ENCODE data around the gene ZNF148. TPM values are rescaled to one million over a fixed set of nuclear protein-coding genes. Genes with fewer than 3 reads are reported as not detected.

Gene ZNF148
- total RNA-seq, 2 donors from 2014 or later = 27.1 to 35.1 TPM

- DNase-seq (ENCODE audit: low spot score) (no peak), ATAC-seq (ENCODE audit: insufficient number of reproducible peaks, low FRiP score, low read depth) (no peak)
- no peak overlapping the region for H3K27ac ChIP-seq
- H3K27me3 ChIP-seq (replicated peaks; ENCODE audit: insufficient read depth) = no peaks in the 10 kb centered on the region
- peaks cover 3 to 8% of the 10 kb centered on the region in 2 donors for H3K4me1 ChIP-seq (ENCODE audit: control insufficient read depth in 1 of 2, low read depth in 2 of 2)
- no peak overlapping the region for H3K4me3 ChIP-seq
- H3K9me3 ChIP-seq = no peaks in the 10 kb centered on the region
- H3K36me3 ChIP-seq = no peaks in the 10 kb centered on the region
- no peak for TF ChIP-seq CTCF (IDR thresholded peaks at IDR 0.05)
Measured at GRCh38 chr3:125238759-125239158, 136.4 kb downstream of the ZNF148 start.

GRCh38 chr3:125236331-125236903, 138.7 kb downstream of the ZNF148 start:
- peak overlapping the region in 1 of 2 donors; percentile 25 for H3K27ac ChIP-seq
- no peak overlapping the region for H3K4me3 ChIP-seq
- peaks cover 3 to 16% of the 10 kb centered on the region in 2 donors for H3K4me1 ChIP-seq (ENCODE audit: control insufficient read depth in 1 of 2, low read depth in 2 of 2)
- H3K36me3 ChIP-seq = peaks cover 8% of the 10 kb centered on the region
- no peaks in the 10 kb centered on the region for H3K9me3 ChIP-seq
- ATAC-seq (ENCODE audit: insufficient number of reproducible peaks, low FRiP score, low read depth) = no peak
- TF ChIP-seq CTCF (IDR thresholded peaks at IDR 0.05) = no peak
- no peaks in the 10 kb centered on the region for H3K27me3 ChIP-seq (replicated peaks; ENCODE audit: insufficient read depth)
- DNase-seq (ENCODE audit: low spot score) = no peak

GRCh38 chr3:125234831-125235230, 140.3 kb downstream of the ZNF148 start:
- Histone ChIP-seq H3K9me3 (no peaks in the 10 kb centered on the region), H3K36me3 (peaks cover 8% of the 10 kb centered on the region), H3K27ac (no peak overlapping the region), H3K4me1 (ENCODE audit: control insufficient read depth in 1 of 2, low read depth in 2 of 2) (peaks cover 3 to 26% of the 10 kb centered on the region in 2 donors), H3K4me3 (no peak overlapping the region), H3K27me3 (replicated peaks; ENCODE audit: insufficient read depth) (no peaks in the 10 kb centered on the region)
- no peak for DNase-seq (ENCODE audit: low spot score)
- ATAC-seq (ENCODE audit: insufficient number of reproducible peaks, low FRiP score, low read depth) = no peak
- TF ChIP-seq CTCF (IDR thresholded peaks at IDR 0.05) = no peak

GRCh38 chr3:125232401-125232800, 142.7 kb downstream of the ZNF148 start:
- Histone ChIP-seq H3K4me3 (no peak overlapping the region), H3K4me1 (ENCODE audit: control insufficient read depth in 1 of 2, low read depth in 2 of 2) (peaks cover 3 to 32% of the 10 kb centered on the region in 2 donors), H3K27ac (peak overlapping the region in 1 of 2 donors; percentile 31), H3K36me3 (peaks cover 8% of the 10 kb centered on the region), H3K27me3 (replicated peaks; ENCODE audit: insufficient read depth) (no peaks in the 10 kb centered on the region), H3K9me3 (no peaks in the 10 kb centered on the region)
- no peak for ATAC-seq (ENCODE audit: insufficient number of reproducible peaks, low FRiP score, low read depth)
- DNase-seq (ENCODE audit: low spot score) = no peak
- TF ChIP-seq CTCF (IDR thresholded peaks at IDR 0.05) = no peak

GRCh38 chr3:125231895-125232294, 143.2 kb downstream of the ZNF148 start:
- H3K4me3 ChIP-seq = no peak overlapping the region
- H3K27ac ChIP-seq = peak overlapping the region in 1 of 2 donors; percentile 31
- no peaks in the 10 kb centered on the region for H3K9me3 ChIP-seq
- no peak for TF ChIP-seq CTCF (IDR thresholded peaks at IDR 0.05)
- peaks cover 8% of the 10 kb centered on the region for H3K36me3 ChIP-seq
- H3K27me3 ChIP-seq (replicated peaks; ENCODE audit: insufficient read depth) = no peaks in the 10 kb centered on the region
- no peak for DNase-seq (ENCODE audit: low spot score)
- peaks cover 3 to 32% of the 10 kb centered on the region in 2 donors for H3K4me1 ChIP-seq (ENCODE audit: control insufficient read depth in 1 of 2, low read depth in 2 of 2)
- peak; percentile 49 for ATAC-seq (ENCODE audit: insufficient number of reproducible peaks, low FRiP score, low read depth)

All from thoracic aorta (tissue), 2 donors.